Fibroblast of villous mesenchyme (primary cell): ENCODE data around the gene FRMD4A. TPM values are rescaled to one million over a fixed set of nuclear protein-coding genes. Genes with fewer than 3 reads are reported as not detected.

Source experiments
- DNase-seq: peaks from one replicate; pipeline ENCODE4 v3.0.0-alpha.2; 2010; ENCODE audit warnings: low read depth
- H3K4me3 ChIP-seq: 2 replicates; pipeline ENCODE4 v1.5.1; 2011; ENCODE audit warnings: low read depth, mild to moderate bottlenecking, low read length
- CTCF ChIP-seq: IDR thresholded peaks from 2 replicates; pipeline ENCODE4 v1.5.1; 2012; ENCODE audit warnings: low read depth, mild to moderate bottlenecking, low read length; ENCODE audit not compliant: insufficient read depth
- total RNA-seq: library from RNA; depleted of rRNA; stranded (reverse); fragments of >200 nt; gene quantifications from 2 replicates; pipeline ENCODE4 v1.2.3, GENCODE V29; 2012

FRMD4A gene
- total RNA-seq, 1 donor = 40.2 TPM

- no peak for DNase-seq
- no peak overlapping the region for H3K4me3 ChIP-seq
- no peak for TF ChIP-seq CTCF
These were observed 697.8 kb downstream of the FRMD4A start for GRCh38 chr10:13632884-13633440.

GRCh38 chr10:13632440-13632839 lies 698.3 kb downstream of the FRMD4A start:
- no peak overlapping the region for H3K4me3 ChIP-seq
- no peak for DNase-seq
- TF ChIP-seq CTCF = no peak

GRCh38 chr10:13631594-13631993 lies 699.1 kb downstream of the FRMD4A start:
- no peak for TF ChIP-seq CTCF

GRCh38 chr10:13630231-13630630 lies 700.5 kb downstream of the FRMD4A start:
- TF ChIP-seq CTCF = no peak
- no peak for DNase-seq
- H3K4me3 ChIP-seq = no peak overlapping the region

More at GRCh38 chr10:13631594-13631993, 699.1 kb downstream of the FRMD4A start:
- no peak for DNase-seq
- no peak overlapping the region for H3K4me3 ChIP-seq

- H3K4me3 ChIP-seq = no peak overlapping the region
- no peak for TF ChIP-seq CTCF
- peak; percentile 56 for DNase-seq
These were observed 701.6 kb downstream of the FRMD4A start for GRCh38 chr10:13629116-13629515.

- no peak for TF ChIP-seq CTCF
- no peak for DNase-seq
- H3K4me3 ChIP-seq = no peak overlapping the region
These were observed 702.1 kb downstream of the FRMD4A start for GRCh38 chr10:13628661-13629060.
